ENCODE measurements around the gene TIGIT.

Gene TIGIT

DNA sequence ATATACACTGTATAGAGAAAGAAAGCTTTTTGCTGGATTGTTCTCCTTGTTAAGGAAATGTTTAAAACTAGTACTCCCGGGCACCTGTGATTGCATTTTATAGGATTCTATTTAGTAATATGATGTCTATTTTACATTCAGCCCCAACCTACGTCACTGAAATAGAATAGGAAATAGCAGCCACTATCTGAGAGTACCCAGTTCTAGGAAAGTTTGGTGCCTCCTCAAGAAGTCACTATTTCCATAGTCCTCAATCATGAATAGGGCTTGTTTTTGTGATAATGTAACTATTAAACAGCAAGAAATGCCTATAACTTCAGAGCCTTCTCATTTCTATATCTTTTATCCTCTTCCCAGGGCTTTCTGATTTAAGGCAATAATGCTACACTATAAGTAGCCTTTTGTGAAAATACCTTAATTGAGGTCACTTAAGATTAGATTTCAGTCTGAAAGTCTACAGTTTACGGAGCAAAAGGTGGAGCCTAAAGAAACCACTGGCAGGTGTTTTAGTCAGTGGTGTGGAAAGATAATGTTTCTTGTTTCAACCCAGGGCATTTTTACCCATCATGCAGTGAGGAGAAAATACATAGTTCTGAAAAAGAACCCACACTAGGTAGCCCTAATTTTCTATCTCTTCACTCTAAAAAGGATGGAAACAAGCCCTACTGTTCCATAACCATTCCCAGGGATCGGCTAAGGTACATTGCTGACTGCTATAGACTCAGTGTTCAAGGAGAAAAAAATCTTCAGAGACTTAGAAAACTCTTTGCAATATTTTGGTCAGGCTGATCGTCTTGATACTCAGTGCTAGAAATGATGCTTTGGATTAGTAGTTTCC is 38.7 kb downstream of the TIGIT start:
- DNase-seq (ENCODE audit: low read depth) = no peak
- TF ChIP-seq CTCF (IDR thresholded peaks at IDR 0.05; ENCODE audit: low read length, missing control alignments) = no peak
- H3K4me3 ChIP-seq (replicated peaks; ENCODE audit: low read depth, low read length) = no peak overlapping the region

DNA sequence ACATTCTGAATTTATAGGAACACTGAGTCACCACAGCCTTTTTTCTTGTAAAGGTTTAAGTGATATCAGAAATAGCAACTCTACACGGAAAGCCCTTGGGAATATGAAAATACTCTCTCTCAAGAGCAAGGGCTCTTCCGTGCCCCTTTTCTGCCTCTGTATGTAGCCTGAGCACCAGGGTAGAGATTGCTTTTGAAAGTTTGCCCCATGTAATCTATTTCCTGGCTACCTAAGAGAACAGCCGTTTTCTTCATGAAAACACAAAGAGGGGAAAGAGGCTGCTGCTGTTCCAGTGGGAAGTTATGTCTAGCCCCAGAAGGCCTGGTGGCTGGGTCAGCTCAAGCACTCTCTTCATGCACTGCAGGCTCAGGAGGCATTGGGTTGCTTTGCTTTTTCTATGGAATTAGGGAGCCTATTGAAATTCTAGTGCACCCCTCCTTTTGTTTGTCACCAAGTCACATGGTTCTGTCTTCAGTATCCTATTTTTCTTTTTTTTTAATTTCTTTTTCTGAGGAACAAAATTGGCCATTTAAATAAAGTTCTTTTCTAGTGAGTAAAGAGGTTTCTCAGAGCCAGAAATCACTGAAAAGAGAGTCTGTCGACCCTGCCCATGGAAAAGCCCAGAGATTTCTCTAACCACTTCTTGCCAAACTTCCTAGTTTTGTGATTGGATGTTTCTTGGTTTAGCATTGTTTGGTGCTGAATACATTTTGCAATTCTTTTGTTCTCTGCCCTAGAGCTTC is 39.5 kb downstream of the TIGIT start:
- H3K4me3 ChIP-seq (replicated peaks; ENCODE audit: low read depth, low read length) = no peak overlapping the region
- DNase-seq (ENCODE audit: low read depth) = peak; percentile 55
- TF ChIP-seq CTCF (IDR thresholded peaks at IDR 0.05; ENCODE audit: low read length, missing control alignments) = no peak

DNA sequence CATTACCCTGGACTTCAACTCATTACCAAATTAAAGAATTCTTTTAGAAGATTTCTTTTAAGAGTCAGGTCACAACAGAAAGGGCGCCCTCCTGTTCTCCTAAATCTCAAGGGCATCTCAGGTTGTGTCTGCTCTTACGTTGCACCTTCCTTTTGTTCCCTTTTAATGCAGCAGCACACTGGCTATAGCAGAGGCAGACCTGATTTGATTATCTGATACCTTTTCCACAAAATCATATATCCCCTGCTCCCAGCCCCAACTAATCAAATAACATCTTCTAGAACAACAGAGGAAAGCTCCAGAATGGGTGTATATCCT is 40.1 kb downstream of the TIGIT start:
- H3K4me3 ChIP-seq (replicated peaks; ENCODE audit: low read depth, low read length) = no peak overlapping the region
- no peak for TF ChIP-seq CTCF (IDR thresholded peaks at IDR 0.05; ENCODE audit: low read length, missing control alignments)
- no peak for DNase-seq (ENCODE audit: low read depth)

GRCh38 chr3:114336122-114336697 is 42.4 kb downstream of the TIGIT start:
- peak; percentile 22 for DNase-seq (ENCODE audit: low read depth)
- H3K4me3 ChIP-seq (replicated peaks; ENCODE audit: low read depth, low read length) = no peak overlapping the region
- TF ChIP-seq CTCF (IDR thresholded peaks at IDR 0.05; ENCODE audit: low read length, missing control alignments) = peak; percentile 44

DNA sequence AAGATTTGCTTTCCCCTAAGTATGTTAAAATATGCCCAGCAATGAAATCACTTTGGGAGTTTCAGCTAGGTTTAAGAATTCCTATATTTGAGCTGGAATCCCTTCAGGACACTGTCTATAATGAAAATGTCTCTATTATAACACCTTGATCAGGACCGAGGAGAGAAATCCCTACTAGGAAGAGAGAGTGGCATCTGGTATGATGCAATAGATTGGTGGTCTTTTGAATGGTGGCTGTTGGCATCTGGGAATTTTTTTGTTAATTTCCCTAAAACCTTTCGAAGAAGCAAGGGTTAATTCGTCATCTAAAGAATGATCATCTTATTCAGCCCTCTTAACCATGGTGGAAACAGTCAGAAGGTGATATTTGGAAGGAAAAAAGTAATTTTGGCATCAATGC is 43.0 kb downstream of the TIGIT start:
- no peak for DNase-seq (ENCODE audit: low read depth)
- no peak overlapping the region for H3K4me3 ChIP-seq (replicated peaks; ENCODE audit: low read depth, low read length)
- no peak for TF ChIP-seq CTCF (IDR thresholded peaks at IDR 0.05; ENCODE audit: low read length, missing control alignments)

DNA sequence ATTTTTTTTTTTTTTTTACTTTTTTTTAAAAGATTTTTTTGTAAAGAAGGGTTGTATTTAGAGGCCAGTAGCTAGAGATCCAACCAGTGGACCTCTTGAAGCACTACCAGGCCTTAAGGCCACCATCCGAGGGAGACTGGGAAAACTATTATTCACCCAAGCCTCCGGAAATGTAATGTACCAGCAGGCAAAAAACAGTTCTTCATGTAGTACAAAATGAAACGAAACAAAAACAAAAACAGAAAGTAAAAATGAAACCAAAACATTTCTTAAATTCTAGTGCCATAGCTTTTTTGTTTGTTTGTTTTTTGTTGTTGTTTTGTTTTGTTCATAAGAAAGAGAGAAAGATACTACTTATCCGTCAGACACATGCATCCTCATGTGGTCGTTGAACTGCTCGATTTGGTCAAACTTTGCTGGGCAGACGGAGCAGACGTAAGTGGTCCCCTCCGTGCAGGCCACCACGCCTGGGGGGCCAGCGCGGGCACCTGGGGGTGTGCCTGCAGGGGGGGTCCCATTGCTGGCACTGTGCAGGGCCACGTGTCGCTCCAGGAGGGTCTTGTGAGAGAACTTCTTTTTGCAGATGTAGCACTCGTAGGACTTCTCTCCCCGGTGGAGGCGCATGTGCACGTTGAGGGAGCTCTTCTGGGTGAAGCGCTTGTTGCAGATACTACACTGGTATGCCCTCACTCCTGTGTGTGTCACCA is 45.0 kb downstream of the TIGIT start:
- H3K4me3 ChIP-seq (replicated peaks; ENCODE audit: low read depth, low read length) = no peak overlapping the region
- DNase-seq (ENCODE audit: low read depth) = no peak
- TF ChIP-seq CTCF (IDR thresholded peaks at IDR 0.05; ENCODE audit: low read length, missing control alignments) = no peak
